GM23338 (cell line): ENCODE measurements around the gene DNAL1. TPM values are rescaled to one million over a fixed set of nuclear protein-coding genes. Genes with fewer than 3 reads are reported as not detected.

Experiments used
- ATAC-seq: fragments of 200-7000 bp; cut with Tn5 transposase; 3 replicates; pipeline ENCODE4 v1.9.1; 2020
- DNase-seq: peaks from one replicate; pipeline ENCODE4 v3.0.0-alpha.2; 2015; ENCODE audit warnings: low spot score
- H2AFZ ChIP-seq: fragments of 200-600 bp; sonication (generic); 2 replicates; pipeline ENCODE4 v1.8.0; 2016; ENCODE audit warnings: antibody characterized with exemption, mild to moderate bottlenecking, moderate library complexity
- H3F3A ChIP-seq: fragments of 200-600 bp; sonication (generic); replicated peaks from 2 replicates; pipeline ENCODE4 v1.8.0; 2017; ENCODE audit warnings: antibody characterized with exemption, mixed run types, low read depth
- H3K27ac ChIP-seq: fragments of 200-600 bp; sonication (generic); 2 replicates; pipeline ENCODE4 v1.6.1; 2016; ENCODE audit warnings: low read depth
- H3K27me3 ChIP-seq: fragments of 200-600 bp; sonication (generic); 2 replicates; pipeline ENCODE4 v1.8.0; 2016; ENCODE audit warnings: mild to moderate bottlenecking, mixed run types, moderate library complexity; ENCODE audit not compliant: insufficient read depth
- H3K36me3 ChIP-seq: fragments of 200-600 bp; sonication (generic); 2 replicates; pipeline ENCODE4 v1.8.0; 2016; ENCODE audit warnings: mild to moderate bottlenecking; ENCODE audit not compliant: insufficient read depth
- H3K4me1 ChIP-seq: fragments of 200-600 bp; sonication (generic); 2 replicates; pipeline ENCODE4 v1.8.0; 2016; ENCODE audit warnings: mild to moderate bottlenecking, moderate library complexity; ENCODE audit not compliant: insufficient read depth
- H3K4me2 ChIP-seq: fragments of 200-600 bp; sonication (generic); 2 replicates; pipeline ENCODE4 v1.7.1; 2017; ENCODE audit warnings: mixed run types
- H3K4me3 ChIP-seq: fragments of 200-600 bp; sonication (generic); 2 replicates; pipeline ENCODE4 v1.6.1; 2016; ENCODE audit warnings: mixed run types
- H3K79me2 ChIP-seq: fragments of 200-600 bp; sonication (generic); replicated peaks from 2 replicates; pipeline ENCODE4 v1.8.0; 2017; ENCODE audit warnings: mild to moderate bottlenecking; ENCODE audit not compliant: insufficient read depth
- H3K9me2 ChIP-seq: fragments of 200-600 bp; sonication (generic); 2 replicates; pipeline ENCODE4 v1.8.0; 2017; ENCODE audit not compliant: insufficient read depth
- H4K20me1 ChIP-seq: fragments of 200-600 bp; sonication (generic); replicated peaks from 2 replicates; pipeline ENCODE4 v1.8.0; 2017; ENCODE audit warnings: mild to moderate bottlenecking; ENCODE audit not compliant: insufficient read depth
- H3K27ac Mint-ChIP-seq: 2 replicates; pipeline ENCODE4 v1.8.0; 2020; ENCODE audit warnings: inconsistent platforms, mild to moderate bottlenecking, moderate library complexity, mixed read lengths
- H3K27me3 Mint-ChIP-seq: 3 replicates; pipeline ENCODE4 v1.8.0; 2022; ENCODE audit warnings: low read depth, mild to moderate bottlenecking, moderate library complexity, mixed read lengths, inconsistent platforms; ENCODE audit not compliant: insufficient read depth, poor library complexity
- H3K36me3 Mint-ChIP-seq: 3 replicates; pipeline ENCODE4 v1.8.0; 2021; ENCODE audit warnings: low read depth, mild to moderate bottlenecking, inconsistent platforms, moderate library complexity, mixed read lengths
- H3K4me1 Mint-ChIP-seq: 3 replicates; pipeline ENCODE4 v1.8.0; 2020; ENCODE audit warnings: mild to moderate bottlenecking, inconsistent platforms, mixed read lengths
- H3K4me3 Mint-ChIP-seq: 3 replicates; pipeline ENCODE4 v1.8.0; 2021; ENCODE audit warnings: moderate library complexity, mild to moderate bottlenecking, inconsistent platforms, mixed read lengths
- H3K9me3 Mint-ChIP-seq: 3 replicates; pipeline ENCODE4 v1.8.0; 2020; ENCODE audit warnings: moderate library complexity, mild to moderate bottlenecking, inconsistent platforms, mixed read lengths
- EZH2 ChIP-seq: fragments of 200-600 bp; sonication (generic); IDR thresholded peaks from one replicate; pipeline ENCODE4 v1.8.0; 2017; ENCODE audit warnings: antibody characterized with exemption, mild to moderate bottlenecking, low read depth; ENCODE audit not compliant: unreplicated experiment
- JUNB ChIP-seq: IDR thresholded peaks from one replicate; pipeline ENCODE4 v1.6.1; 2016; ENCODE audit warnings: antibody characterized with exemption; ENCODE audit not compliant: unreplicated experiment
- NANOG ChIP-seq: IDR thresholded peaks from 2 replicates; pipeline ENCODE4 v1.6.1; 2016; ENCODE audit warnings: antibody characterized with exemption, borderline replicate concordance
- ZNF114 ChIP-seq: fragments of 250-450 bp; sonication (Bioruptor Pico); IDR thresholded peaks from 2 replicates; pipeline ENCODE4 v1.5.0; 2020; ENCODE audit warnings: mild to moderate bottlenecking, moderate library complexity
- ZNF331 ChIP-seq: fragments of 250-450 bp; sonication (Bioruptor Pico); IDR thresholded peaks from 2 replicates; pipeline ENCODE4 v1.5.0; 2020; ENCODE audit warnings: low read depth, mild to moderate bottlenecking, moderate library complexity
- polyA plus RNA-seq: library from polyadenylated mRNA; unstranded; fragments of >200 nt; fragmentation: Nextera tagmentation; extraction: Ambion mirVana; gene quantifications from 2 replicates; pipeline ENCODE4 v1.2.1, GENCODE V29; 2016
- total RNA-seq: library from RNA; depleted of rRNA; stranded (reverse); fragments of >200 nt; shearing (Covaris generic); gene quantifications from 2 replicates; pipeline ENCODE4 v1.2.3, GENCODE V29; 2014
- TF ChIP-seq, protein P1 (sequence below), 2 experiments: fragments of 200-600 bp in 1 of 2; sonication (generic) in 1 of 2; conservative IDR thresholded peaks; 2 replicates each; pipeline versions ENCODE4 v1.5.1 to v1.6.1; 2016 to 2017; ENCODE audit warnings: antibody characterized with exemption in 2 of 2, low read depth in 2 of 2, mild to moderate bottlenecking in 2 of 2, moderate library complexity in 1 of 2
- TF ChIP-seq, protein P2 (sequence below): IDR thresholded peaks from one replicate; pipeline ENCODE4 v1.6.1; 2018; ENCODE audit warnings: antibody characterized with exemption; ENCODE audit not compliant: unreplicated experiment
- TF ChIP-seq, protein P3 (sequence below): IDR thresholded peaks from 2 replicates; pipeline ENCODE4 v1.6.1; 2016; ENCODE audit warnings: antibody characterized with exemption

DNAL1 gene
- total and polyA plus RNA-seq, 2 experiments from 2014 or later, result 7.6 to 29.3 TPM

DNA sequence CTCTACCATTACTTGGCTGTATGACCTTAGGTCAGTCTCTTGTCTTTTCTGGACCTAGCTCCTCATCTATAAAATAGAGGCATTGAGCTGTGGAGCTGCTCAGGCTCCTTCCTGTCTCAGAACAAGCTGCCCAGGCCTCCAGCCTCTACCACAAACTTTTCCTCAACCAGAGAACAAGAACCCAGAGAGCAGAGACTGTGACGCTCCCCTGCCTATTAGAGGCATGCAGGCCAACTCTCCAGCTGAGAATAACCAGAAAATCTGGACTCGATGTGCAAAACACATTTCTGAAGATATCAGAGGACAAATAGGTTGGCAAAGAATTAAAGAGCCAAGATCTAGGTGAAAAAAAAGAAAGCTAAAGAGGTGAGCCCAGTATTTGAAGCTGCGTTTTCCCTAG lies 87.2 kb downstream of the DNAL1 start (continued):
- TF ChIP-seq, protein P1, sequence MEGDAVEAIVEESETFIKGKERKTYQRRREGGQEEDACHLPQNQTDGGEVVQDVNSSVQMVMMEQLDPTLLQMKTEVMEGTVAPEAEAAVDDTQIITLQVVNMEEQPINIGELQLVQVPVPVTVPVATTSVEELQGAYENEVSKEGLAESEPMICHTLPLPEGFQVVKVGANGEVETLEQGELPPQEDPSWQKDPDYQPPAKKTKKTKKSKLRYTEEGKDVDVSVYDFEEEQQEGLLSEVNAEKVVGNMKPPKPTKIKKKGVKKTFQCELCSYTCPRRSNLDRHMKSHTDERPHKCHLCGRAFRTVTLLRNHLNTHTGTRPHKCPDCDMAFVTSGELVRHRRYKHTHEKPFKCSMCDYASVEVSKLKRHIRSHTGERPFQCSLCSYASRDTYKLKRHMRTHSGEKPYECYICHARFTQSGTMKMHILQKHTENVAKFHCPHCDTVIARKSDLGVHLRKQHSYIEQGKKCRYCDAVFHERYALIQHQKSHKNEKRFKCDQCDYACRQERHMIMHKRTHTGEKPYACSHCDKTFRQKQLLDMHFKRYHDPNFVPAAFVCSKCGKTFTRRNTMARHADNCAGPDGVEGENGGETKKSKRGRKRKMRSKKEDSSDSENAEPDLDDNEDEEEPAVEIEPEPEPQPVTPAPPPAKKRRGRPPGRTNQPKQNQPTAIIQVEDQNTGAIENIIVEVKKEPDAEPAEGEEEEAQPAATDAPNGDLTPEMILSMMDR (conservative IDR thresholded peaks at IDR 0.05; ENCODE audit: low read depth in 2 of 2), result no peak
- no peak for TF ChIP-seq JUNB
- no peak for TF ChIP-seq ZNF331

DNA sequence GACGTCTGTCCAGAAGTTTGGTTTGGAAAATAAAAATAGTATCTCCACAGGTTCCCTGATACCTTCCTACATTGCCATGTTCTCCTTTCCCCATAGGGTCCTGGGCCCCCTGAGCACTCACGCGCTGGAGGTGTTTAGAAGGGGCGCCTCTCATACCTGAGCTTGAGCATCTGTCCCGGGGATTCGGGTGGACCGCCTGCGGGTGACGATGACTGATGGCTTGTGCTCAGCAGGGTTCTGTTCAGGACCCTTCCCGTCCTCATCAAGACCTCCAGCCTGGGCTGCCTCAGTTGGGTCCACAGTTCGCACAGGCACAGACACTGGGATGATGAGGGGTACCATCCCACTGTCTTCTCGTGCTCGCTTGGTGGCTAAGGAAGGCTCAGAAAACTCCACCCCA lies 92.1 kb downstream of the DNAL1 start:
- TF ChIP-seq ZNF114 (CRISPR knock-in tag) (no peak), EZH2 (no peak), NANOG (no peak)
- TF ChIP-seq, protein P2, sequence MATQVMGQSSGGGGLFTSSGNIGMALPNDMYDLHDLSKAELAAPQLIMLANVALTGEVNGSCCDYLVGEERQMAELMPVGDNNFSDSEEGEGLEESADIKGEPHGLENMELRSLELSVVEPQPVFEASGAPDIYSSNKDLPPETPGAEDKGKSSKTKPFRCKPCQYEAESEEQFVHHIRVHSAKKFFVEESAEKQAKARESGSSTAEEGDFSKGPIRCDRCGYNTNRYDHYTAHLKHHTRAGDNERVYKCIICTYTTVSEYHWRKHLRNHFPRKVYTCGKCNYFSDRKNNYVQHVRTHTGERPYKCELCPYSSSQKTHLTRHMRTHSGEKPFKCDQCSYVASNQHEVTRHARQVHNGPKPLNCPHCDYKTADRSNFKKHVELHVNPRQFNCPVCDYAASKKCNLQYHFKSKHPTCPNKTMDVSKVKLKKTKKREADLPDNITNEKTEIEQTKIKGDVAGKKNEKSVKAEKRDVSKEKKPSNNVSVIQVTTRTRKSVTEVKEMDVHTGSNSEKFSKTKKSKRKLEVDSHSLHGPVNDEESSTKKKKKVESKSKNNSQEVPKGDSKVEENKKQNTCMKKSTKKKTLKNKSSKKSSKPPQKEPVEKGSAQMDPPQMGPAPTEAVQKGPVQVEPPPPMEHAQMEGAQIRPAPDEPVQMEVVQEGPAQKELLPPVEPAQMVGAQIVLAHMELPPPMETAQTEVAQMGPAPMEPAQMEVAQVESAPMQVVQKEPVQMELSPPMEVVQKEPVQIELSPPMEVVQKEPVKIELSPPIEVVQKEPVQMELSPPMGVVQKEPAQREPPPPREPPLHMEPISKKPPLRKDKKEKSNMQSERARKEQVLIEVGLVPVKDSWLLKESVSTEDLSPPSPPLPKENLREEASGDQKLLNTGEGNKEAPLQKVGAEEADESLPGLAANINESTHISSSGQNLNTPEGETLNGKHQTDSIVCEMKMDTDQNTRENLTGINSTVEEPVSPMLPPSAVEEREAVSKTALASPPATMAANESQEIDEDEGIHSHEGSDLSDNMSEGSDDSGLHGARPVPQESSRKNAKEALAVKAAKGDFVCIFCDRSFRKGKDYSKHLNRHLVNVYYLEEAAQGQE, result no peak
- no peak overlapping the region for H3K4me2 ChIP-seq
- DNase-seq, result no peak
- Mint-ChIP-seq H3K36me3 (peaks cover 13% of the 10 kb centered on the region; the same call in 2 of the 3 replicates), H3K4me3 (no peak overlapping the region), H3K27me3 (peaks cover 4% of the 10 kb centered on the region), H3K27ac (no peak overlapping the region), H3K9me3 (no peaks in the 10 kb centered on the region), H3K4me1 (peaks cover 15% of the 10 kb centered on the region)
- H3K79me2 ChIP-seq, result no peaks in the 10 kb centered on the region
- H3K27me3 ChIP-seq, result no peaks in the 10 kb centered on the region
- H3K27ac ChIP-seq, result no peak overlapping the region
- peaks cover 2% of the 10 kb centered on the region; the same call in 1 of the 2 replicates for H4K20me1 ChIP-seq
- H3K4me1 ChIP-seq, result peaks cover 14% of the 10 kb centered on the region
- no peak overlapping the region for H3K4me3 ChIP-seq
- no peaks in the 10 kb centered on the region for H3K9me2 ChIP-seq
- peaks cover 3% of the 10 kb centered on the region; the same call in 1 of the 2 replicates for H3F3A ChIP-seq
- H3K36me3 ChIP-seq, result no peaks in the 10 kb centered on the region
- H2AFZ ChIP-seq, result no peak overlapping the region
- ATAC-seq, result no peak

DNA sequence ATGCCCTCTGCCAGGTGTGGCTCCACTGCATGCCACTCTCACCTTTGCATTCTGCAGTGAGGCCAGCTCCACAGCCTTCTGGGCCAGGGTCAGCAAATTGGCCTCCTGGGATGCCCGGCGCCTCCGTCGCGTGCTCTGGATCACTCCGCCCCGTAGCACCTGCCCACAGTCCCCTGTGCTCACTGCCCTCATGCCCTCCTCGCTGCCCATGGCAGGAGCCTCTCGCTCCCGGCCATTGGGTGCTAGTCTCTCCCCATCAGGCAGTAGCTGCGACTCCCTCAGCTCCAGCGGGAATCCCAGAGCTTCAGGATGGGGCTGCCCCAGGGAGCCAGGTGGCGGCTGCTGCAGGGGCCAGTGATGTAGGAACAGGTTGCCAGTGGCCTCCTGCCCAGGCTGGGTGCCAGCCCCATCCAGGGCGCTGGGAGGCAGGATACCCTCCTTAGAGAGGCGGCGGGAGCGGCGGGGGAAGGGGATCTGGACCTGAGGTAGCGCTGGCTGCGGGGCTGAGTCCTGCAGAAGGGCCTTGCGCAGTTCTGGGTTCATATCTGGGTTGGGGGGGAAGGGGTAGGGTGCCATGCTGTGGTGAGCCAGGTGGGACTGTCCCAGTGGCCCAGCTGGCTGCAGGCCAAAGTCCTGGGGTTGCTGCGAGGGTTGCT lies 93.9 kb downstream of the DNAL1 start:
- Mint-ChIP-seq H3K9me3 (no peaks in the 10 kb centered on the region), H3K27me3 (peaks cover 6% of the 10 kb centered on the region), H3K27ac (no peak overlapping the region), H3K36me3 (peaks cover 13% of the 10 kb centered on the region; the same call in 2 of the 3 replicates), H3K4me3 (no peak overlapping the region), H3K4me1 (peaks cover 33% of the 10 kb centered on the region)
- no peak for ATAC-seq
- no peak overlapping the region for H3K4me2 ChIP-seq
- H3K79me2 ChIP-seq, result peaks cover 10% of the 10 kb centered on the region
- no peak for TF ChIP-seq ZNF331
- TF ChIP-seq, protein P1 (conservative IDR thresholded peaks at IDR 0.05; ENCODE audit: low read depth in 2 of 2), result no peak
- no peak for TF ChIP-seq NANOG
- TF ChIP-seq, protein P2, result no peak
- TF ChIP-seq, protein P3, sequence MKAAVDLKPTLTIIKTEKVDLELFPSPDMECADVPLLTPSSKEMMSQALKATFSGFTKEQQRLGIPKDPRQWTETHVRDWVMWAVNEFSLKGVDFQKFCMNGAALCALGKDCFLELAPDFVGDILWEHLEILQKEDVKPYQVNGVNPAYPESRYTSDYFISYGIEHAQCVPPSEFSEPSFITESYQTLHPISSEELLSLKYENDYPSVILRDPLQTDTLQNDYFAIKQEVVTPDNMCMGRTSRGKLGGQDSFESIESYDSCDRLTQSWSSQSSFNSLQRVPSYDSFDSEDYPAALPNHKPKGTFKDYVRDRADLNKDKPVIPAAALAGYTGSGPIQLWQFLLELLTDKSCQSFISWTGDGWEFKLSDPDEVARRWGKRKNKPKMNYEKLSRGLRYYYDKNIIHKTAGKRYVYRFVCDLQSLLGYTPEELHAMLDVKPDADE, result no peak
- peaks cover 2% of the 10 kb centered on the region; the same call in 1 of the 2 replicates for H4K20me1 ChIP-seq
- H3K9me2 ChIP-seq, result no peaks in the 10 kb centered on the region
- DNase-seq, result no peak
- no peak overlapping the region for H2AFZ ChIP-seq
- H3F3A ChIP-seq, result peaks cover 5% of the 10 kb centered on the region; the same call in 1 of the 2 replicates
- no peak overlapping the region for H3K27ac ChIP-seq
- no peaks in the 10 kb centered on the region for H3K36me3 ChIP-seq
- H3K27me3 ChIP-seq, result no peaks in the 10 kb centered on the region
- H3K4me3 ChIP-seq, result no peak overlapping the region
- H3K4me1 ChIP-seq, result peaks cover 24% of the 10 kb centered on the region
